Activated naive CD4-positive, alpha-beta T cell treated with anti-CD3 and anti-CD28 coated beads, Interleukin-2, amount 50 U/mL, for 24 hours (primary cell): ENCODE results near the gene CFDP1.
"Not testable (repeated sequence)": the region's sequence is repeated elsewhere in the genome, so short reads cannot be mapped to it uniquely, and the experiment has no call there.

ENCODE experiments used
- H3K27ac Mint-ChIP-seq: one replicate; pipeline ENCODE4 v1.8.0; 2021; ENCODE audit warnings: mild to moderate bottlenecking, mixed read lengths
- H3K27me3 Mint-ChIP-seq: one replicate; pipeline ENCODE4 v1.8.0; 2021; ENCODE audit warnings: mixed read lengths
- H3K36me3 Mint-ChIP-seq: one replicate; pipeline ENCODE4 v1.8.0; 2021; ENCODE audit warnings: mixed read lengths
- H3K4me1 Mint-ChIP-seq: one replicate; pipeline ENCODE4 v1.8.0; 2021; ENCODE audit warnings: mixed read lengths
- H3K4me3 Mint-ChIP-seq: one replicate; pipeline ENCODE4 v1.8.0; 2021; ENCODE audit warnings: mild to moderate bottlenecking, mixed read lengths
- H3K9me3 Mint-ChIP-seq: one replicate; pipeline ENCODE4 v1.8.0; 2021; ENCODE audit warnings: mixed read lengths

Gene CFDP1

DNA sequence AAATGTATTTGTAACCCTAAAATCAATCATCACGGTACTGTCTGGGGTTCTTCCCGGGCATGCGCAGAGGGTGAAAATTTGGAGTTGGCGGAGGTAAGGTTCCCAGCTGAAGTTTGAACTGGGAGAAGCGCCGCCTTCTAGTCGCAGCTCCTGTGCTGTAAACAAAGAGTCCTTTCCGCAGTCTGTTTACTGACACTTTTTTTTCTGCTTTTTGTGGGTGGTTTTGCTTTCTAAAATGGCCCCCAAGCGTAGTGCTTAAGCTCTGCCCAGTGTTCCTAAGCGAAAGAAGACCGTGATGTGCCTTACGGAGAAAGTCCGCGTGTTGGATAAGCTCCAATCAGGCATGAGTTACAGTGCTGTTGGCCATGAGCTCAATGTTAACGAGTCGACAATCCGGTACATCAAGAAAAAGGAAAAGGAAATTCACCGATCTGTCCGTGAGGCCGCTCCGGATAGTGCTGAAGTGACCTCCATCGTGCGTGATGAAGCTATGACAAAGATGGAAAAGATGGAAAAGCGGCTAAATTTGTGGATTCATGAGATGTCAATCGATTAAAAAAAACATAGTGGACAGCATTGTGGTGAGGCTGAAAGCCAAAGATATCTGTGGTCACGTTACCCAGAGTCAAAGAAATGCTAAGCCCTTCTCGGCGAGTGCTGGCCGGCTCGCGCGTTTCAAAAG, 570 bp upstream of the CFDP1 start:
- peaks cover 37% of the 10 kb centered on the region for H3K4me1 Mint-ChIP-seq
- H3K36me3 Mint-ChIP-seq: peaks cover 2% of the 10 kb centered on the region
- no peaks in the 10 kb centered on the region for H3K27me3 Mint-ChIP-seq
- peak overlapping the region; percentile 84 for H3K27ac Mint-ChIP-seq
- H3K9me3 Mint-ChIP-seq: no peaks in the 10 kb centered on the region
- H3K4me3 Mint-ChIP-seq: peak overlapping the region; percentile 89

DNA sequence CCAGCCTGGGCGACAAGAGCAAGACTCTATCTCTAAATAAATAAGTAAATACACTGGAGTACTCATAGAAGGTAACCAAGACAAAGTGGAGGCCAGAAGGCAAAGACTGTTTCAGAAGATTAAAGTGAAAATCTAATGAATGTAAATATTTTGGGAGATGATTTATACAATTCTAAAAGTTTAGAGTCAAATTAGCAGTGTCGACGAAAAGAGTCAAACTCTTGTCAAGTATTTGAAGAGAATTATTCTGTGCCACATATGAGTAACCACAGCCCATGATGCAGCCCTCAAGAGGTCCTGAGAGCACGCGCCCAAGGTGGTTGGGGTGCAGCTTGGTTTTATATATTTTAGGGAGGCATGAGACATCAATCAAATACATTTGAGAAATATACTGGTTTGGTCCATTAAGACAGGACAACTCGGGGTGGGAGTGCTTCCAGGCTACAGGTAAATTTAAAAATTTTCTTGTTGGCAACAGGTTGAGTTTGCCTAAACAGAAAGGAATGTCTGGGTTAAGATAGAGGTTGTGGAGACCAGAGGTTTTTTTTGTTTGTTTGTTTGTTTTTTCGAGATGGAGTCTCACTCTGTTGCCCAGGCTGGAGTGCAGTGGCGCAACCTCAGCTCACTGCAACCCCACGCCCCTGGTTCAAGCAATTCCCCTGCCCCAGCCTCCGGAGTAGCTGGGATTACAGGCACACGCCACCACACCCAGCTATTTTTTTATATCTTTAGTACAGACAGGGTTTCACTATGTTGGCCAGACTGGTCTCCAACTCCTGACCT, 3.5 kb downstream of the CFDP1 start:
- H3K9me3 Mint-ChIP-seq: no peaks in the 10 kb centered on the region
- peaks cover 68% of the 10 kb centered on the region for H3K4me1 Mint-ChIP-seq
- no peak overlapping the region for H3K27ac Mint-ChIP-seq
- H3K36me3 Mint-ChIP-seq: peaks cover 7% of the 10 kb centered on the region
- no peaks in the 10 kb centered on the region for H3K27me3 Mint-ChIP-seq
- peak overlapping the region; percentile 17 for H3K4me3 Mint-ChIP-seq

DNA sequence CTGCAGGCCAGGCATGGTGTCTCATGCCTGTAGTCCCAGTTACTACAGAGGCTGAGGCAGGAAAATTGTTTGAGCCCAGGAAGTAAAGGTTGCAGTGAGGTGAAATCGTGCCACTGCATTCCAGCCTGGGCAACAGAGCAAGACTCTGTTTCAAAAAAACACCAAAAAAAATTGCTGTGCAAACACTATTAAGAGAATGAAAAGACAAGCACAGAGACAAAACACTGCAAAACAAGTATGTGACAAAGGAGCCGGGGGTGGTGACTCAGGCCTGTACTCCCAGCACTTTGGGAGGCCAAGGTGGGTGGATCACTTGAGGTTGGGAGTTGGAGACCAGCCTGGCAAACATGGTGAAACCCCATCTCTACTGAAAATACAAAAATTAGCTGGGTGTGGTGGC, 6.8 kb downstream of the CFDP1 start:
- not testable (repeated sequence) for H3K4me3 Mint-ChIP-seq, H3K9me3 Mint-ChIP-seq, H3K36me3 Mint-ChIP-seq, H3K27ac Mint-ChIP-seq, H3K27me3 Mint-ChIP-seq
- peaks cover 55% of the 10 kb centered on the region for H3K4me1 Mint-ChIP-seq

DNA sequence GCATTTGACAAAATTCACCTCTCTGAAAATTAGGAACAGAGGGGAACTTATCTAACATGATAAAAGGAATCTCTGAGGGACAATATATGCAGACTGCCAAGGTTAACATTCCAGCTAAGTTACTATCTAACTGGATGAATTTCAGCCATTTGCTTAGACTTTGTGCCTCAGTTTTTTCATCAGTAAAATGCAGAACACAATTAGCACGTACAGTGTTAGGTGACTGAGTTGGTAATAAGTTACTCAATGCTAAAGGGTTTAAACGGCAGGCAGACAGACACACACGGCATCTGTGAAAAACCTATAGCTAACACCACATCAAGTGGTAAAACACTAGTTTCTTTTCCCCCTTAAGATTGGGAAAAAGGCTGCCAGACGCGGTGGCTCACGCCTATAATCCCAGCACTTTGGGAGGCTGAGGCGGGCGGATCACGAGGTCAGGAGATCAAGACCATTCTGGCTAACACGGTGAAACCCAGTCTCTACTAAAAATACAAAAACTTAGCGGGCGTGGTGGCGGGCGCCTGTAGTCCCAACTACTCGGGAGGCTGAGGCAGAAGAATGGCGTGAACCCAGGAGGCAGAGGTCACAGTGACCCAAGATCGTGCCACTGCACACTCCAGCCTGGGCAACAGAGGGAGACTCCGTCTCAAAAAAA, 9.1 kb downstream of the CFDP1 start:
- H3K27ac Mint-ChIP-seq, H3K36me3 Mint-ChIP-seq: not testable (repeated sequence)

DNA sequence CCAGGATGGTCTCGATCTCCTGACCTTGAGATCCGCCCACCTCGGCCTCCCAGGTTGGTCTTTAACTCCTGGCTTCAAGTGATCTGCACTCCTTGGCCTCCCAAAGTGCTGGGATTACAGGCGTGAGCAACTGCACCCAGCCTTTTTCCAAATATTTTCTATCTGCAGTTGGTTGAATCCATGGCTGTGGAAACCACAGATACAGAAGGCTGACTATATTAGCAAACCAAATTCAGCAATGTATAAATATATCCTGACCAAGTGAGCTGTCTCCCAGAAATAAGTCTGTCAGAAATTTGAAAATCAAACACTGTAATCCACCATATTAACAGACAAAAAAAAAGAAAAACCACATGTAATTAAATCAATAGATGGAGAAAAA, 9.6 kb downstream of the CFDP1 start:
- H3K27me3 Mint-ChIP-seq: no peaks in the 10 kb centered on the region

More for the DNA sequence above, 9.1 kb downstream of the CFDP1 start:
- not testable (repeated sequence) for H3K27me3 Mint-ChIP-seq, H3K9me3 Mint-ChIP-seq, H3K4me3 Mint-ChIP-seq
- H3K4me1 Mint-ChIP-seq: peaks cover 56% of the 10 kb centered on the region

DNA sequence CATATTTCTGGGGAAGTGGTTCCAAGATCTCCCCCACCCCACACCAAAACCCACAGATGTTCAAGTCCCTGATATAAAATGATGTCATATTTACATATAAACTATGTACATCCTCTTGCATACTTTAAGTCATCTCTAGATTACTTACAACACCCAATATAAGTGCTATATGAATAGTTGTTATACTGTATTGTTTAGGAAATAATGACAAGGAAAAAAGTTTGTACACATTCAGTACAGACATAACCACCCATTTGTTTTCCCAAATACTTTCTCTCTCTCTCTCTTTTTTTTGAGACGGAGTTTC, 11.5 kb downstream of the CFDP1 start:
- Mint-ChIP-seq H3K27me3 (no peaks in the 10 kb centered on the region), H3K27ac (peak overlapping the region; percentile 66), H3K4me3 (no peak overlapping the region), H3K36me3 (no peaks in the 10 kb centered on the region), H3K9me3 (no peaks in the 10 kb centered on the region), H3K4me1 (peaks cover 48% of the 10 kb centered on the region)

More for the DNA sequence above, 9.6 kb downstream of the CFDP1 start:
- Mint-ChIP-seq H3K27ac (peak overlapping the region; percentile 17), H3K4me3 (no peak overlapping the region), H3K9me3 (no peaks in the 10 kb centered on the region), H3K4me1 (peaks cover 54% of the 10 kb centered on the region), H3K36me3 (peaks cover 5% of the 10 kb centered on the region)

DNA sequence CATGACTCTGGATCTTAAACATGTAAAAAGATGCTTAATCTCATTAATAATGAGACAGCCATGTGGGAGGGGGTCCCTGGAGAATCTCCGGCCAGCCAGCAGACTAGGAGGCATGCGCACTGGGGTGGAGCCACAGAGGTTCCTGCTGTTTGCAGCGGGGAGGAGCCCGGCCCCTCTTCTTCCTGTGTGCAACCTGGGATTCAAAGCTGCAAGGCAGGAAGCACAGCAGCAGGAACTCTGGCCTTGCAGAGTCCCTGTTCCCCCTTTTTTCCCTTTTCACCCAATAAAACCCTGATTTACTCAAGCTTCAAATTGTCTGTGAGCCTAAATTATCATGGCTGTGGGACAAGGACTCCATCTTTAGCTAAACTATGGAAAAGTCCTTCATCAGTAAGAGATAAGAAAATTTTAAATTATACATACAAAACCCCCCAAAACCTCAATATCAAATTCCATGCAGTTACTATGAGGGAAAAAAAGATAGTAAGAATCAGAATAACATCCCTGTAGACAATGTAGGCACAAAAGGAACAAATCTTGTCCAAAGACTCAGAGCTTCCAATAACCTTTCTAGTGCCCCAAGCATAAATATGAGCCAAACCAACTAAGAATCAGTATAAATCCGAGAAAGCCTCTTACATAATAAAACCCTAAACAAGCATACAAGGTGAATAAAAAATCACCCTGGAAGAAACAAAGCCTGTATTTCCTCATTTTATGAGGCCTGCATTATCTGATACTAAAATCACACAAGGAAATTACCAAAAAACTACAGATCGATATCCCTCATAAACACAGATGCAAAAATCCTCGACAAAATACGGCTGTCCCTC, 12.1 kb downstream of the CFDP1 start:
- Mint-ChIP-seq H3K4me3 (peak overlapping the region; percentile 35), H3K27me3 (no peaks in the 10 kb centered on the region), H3K36me3 (peaks cover under 1% of the 10 kb centered on the region), H3K9me3 (no peaks in the 10 kb centered on the region), H3K4me1 (peaks cover 46% of the 10 kb centered on the region), H3K27ac (peak overlapping the region; percentile 66)

DNA sequence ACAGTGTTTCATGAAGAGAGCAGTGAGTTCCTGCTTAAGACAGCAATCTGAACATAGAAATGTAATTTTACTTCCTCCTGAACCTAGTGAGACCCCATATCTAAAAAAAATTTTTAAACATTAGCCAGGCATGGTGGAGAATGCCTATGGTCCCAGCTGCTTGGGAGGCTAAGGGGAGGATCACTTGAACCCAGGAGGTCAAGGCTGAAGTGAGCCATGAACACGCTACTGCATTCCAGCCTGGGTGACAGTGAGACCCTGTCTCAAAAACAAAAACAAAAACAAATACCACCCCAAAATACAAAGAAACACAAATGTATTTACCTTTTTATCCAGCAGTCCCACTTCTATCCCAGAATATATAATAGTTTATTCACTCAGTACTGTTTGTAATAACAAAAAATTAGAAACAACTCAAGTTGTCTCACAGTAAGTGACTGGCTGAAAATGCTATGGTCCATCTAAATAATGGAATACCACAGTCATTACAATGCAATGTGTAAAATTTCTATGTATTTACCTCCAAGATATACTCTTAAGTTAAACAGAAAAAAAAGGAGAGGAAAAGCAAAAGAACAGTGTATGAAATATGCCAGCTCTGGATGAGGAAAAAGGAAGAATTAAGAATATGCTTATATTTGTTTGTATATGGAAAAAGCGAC, 16.3 kb downstream of the CFDP1 start:
- no peaks in the 10 kb centered on the region for H3K27me3 Mint-ChIP-seq
- H3K4me3 Mint-ChIP-seq: no peak overlapping the region
- no peak overlapping the region for H3K27ac Mint-ChIP-seq
- H3K4me1 Mint-ChIP-seq: peaks cover 59% of the 10 kb centered on the region
- peaks cover 5% of the 10 kb centered on the region for H3K36me3 Mint-ChIP-seq
- no peaks in the 10 kb centered on the region for H3K9me3 Mint-ChIP-seq

DNA sequence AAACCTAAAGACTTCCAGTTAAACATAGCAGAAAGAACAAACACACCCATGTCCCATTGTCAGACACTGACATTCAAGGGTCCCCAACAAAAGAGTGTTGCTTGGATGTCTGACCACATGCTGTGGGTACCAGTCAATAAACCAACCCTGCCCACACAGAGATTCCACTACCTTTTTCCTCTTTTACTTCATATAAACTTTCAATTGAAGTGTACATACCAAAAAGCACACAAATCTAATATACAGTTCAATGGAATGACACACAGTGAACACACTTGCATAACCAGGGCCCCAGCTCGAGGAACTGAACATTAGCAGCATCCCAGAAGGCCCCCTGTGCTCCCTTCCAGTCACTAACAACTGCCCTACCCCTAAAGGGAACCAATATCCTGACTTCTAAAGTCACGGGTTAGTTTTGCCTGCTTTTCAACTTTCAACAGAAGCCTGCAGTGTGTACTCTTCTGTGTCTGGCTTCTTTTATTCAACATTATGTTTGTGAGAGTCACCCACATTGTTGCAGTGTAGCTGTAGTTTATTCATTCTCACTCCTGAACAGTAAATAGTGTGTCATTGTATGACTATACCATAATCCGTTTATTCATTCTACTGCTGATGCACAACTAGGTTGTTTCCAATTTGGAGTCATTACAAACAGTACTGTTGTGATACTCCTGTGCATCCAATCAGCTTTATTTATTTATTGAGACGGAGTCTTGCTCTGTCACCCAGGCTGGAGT, 18.0 kb downstream of the CFDP1 start:
- H3K4me3 Mint-ChIP-seq: no peak overlapping the region
- H3K36me3 Mint-ChIP-seq: peaks cover 5% of the 10 kb centered on the region
- H3K27me3 Mint-ChIP-seq: no peaks in the 10 kb centered on the region
- peaks cover 43% of the 10 kb centered on the region for H3K4me1 Mint-ChIP-seq
- peak overlapping the region; percentile 32 for H3K27ac Mint-ChIP-seq
- no peaks in the 10 kb centered on the region for H3K9me3 Mint-ChIP-seq

DNA sequence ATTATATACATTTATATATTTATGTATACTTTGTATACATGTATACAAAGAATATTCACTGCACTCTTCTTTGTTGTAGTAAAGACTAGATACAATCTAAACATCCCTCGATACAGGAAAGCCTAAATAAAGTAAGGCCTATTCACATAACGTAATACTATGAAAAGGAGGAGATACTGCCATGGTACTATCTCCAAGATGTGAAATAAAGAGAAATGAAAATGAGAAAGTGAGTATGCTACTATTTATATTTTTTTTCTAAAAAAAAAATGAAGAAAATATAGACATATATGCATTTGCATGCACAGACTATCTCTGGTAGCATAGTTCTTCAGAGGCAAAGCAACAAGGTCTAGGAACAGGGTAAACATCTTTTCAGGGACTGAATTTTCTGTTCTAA, 19.4 kb downstream of the CFDP1 start:
- peaks cover 38% of the 10 kb centered on the region for H3K4me1 Mint-ChIP-seq
- H3K27me3 Mint-ChIP-seq: no peaks in the 10 kb centered on the region
- H3K27ac Mint-ChIP-seq: no peak overlapping the region
- no peaks in the 10 kb centered on the region for H3K9me3 Mint-ChIP-seq
- H3K36me3 Mint-ChIP-seq: peaks cover 8% of the 10 kb centered on the region
- no peak overlapping the region for H3K4me3 Mint-ChIP-seq

DNA sequence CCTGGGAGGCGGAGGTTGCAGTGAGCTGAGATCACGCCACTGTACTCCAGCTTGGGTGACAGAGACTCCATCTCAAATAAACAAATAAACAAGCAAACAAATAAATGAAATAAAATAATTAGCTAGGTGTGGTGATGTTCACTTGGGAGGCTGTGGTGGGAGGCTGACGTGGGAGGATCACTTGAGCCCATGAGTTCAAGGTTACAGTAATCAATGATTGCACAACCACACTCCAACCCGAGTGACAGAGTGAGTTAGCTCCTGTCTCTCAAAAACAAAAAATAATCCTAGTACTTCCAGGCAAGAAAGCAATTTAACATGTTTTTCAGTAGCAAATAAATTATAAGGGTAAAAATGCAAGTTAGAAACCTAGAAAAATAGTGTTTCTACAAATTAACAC, 26.4 kb downstream of the CFDP1 start:
- no peak overlapping the region for H3K27ac Mint-ChIP-seq
- H3K27me3 Mint-ChIP-seq: no peaks in the 10 kb centered on the region
- peaks cover 9% of the 10 kb centered on the region for H3K4me1 Mint-ChIP-seq
- H3K36me3 Mint-ChIP-seq: peaks cover 6% of the 10 kb centered on the region
- no peak overlapping the region for H3K4me3 Mint-ChIP-seq
- H3K9me3 Mint-ChIP-seq: no peaks in the 10 kb centered on the region

DNA sequence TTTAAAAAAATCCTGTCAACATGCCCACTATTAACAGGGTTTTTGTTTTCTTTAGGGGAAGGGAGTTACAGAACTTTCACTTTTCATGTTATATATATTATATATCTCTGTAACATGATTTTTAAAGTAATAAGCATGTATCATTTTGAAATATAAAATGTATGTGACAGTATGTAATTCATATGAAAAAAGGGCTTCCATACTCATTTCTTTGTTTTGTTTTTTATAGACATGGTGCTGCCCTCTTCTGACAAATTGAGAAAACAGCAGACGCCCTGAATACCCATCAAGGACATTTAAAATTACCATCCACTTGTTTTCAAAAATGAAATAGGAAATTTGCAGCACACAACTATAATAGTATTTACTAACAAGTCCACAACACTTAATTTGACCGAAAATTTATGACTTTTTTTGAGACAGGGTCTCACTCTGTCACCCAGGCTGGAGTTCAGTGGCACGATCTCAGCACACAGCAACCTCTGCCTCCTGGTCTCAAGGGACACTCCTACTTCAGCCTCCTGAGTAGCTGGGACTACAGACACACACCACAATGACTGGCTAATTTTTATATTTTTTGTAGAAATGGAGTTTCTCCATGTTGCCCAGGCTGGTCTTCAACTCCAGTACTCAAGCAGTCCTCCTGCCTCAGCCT, 30.4 kb downstream of the CFDP1 start:
- H3K4me1 Mint-ChIP-seq: peaks cover 14% of the 10 kb centered on the region
- peaks cover 5% of the 10 kb centered on the region for H3K36me3 Mint-ChIP-seq
- no peaks in the 10 kb centered on the region for H3K27me3 Mint-ChIP-seq
- H3K9me3 Mint-ChIP-seq: no peaks in the 10 kb centered on the region
- H3K4me3 Mint-ChIP-seq: no peak overlapping the region
- peak overlapping the region; percentile 46 for H3K27ac Mint-ChIP-seq

DNA sequence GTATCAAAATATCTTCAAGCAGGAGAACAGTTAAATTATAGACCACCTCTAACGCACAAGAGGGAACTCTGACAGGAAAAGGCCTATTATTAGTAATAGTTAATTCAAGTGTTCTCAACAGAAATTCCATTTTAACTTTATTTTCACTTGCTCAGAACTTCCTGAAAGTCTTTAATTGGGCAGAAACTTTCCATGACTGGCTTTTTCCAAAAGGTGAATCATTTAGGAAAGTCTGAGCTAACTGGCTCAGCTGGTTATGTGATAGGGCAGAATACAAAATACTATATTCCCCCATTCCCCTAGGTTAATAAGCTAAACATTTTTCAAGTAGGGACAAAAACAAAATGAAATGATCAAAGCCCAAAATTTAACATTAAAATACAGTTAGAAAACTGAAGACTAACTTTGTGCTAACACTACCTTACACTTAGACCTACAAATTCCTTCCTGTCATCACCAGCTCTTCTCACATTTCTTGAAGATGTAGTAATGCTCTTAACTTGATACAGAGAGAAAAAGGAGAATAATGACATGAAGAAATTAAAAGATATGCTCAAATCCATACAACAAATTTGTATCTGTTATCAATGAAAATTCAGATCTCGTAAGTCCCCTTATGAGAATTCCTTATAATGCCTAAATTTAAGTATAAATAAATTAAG, 31.0 kb downstream of the CFDP1 start:
- Mint-ChIP-seq H3K4me3 (peak overlapping the region; percentile 51), H3K27me3 (no peaks in the 10 kb centered on the region), H3K9me3 (no peaks in the 10 kb centered on the region), H3K4me1 (peaks cover 14% of the 10 kb centered on the region), H3K27ac (peak overlapping the region; percentile 98), H3K36me3 (peaks cover 5% of the 10 kb centered on the region)

DNA sequence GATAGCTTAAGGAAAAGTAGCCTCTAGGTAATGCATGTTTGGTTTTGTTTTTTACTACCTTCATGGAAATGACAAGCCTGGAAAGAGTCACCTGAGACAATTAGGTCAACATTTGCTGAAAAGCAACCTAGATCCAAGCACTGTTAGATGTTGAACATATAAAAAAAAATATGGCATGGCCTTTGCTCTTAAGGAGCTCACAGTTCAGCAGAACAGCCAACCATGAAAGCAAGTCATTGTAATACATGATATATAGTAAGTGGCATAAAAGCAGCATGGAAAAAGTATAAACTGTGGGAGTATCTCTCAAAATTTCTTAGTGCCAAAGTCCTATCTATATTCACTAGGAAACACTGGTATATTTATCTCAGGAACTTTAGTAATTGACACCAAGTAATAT, 31.6 kb downstream of the CFDP1 start:
- H3K4me3 Mint-ChIP-seq: peak overlapping the region; percentile 51
- no peaks in the 10 kb centered on the region for H3K9me3 Mint-ChIP-seq
- peaks cover 5% of the 10 kb centered on the region for H3K36me3 Mint-ChIP-seq
- H3K27ac Mint-ChIP-seq: peak overlapping the region; percentile 98
- peaks cover 14% of the 10 kb centered on the region for H3K4me1 Mint-ChIP-seq
- H3K27me3 Mint-ChIP-seq: no peaks in the 10 kb centered on the region
